CD4-positive, alpha-beta T cell treated with Interferon alpha-2 for 1 hour (primary cell): ENCODE data around the gene RNF25.

Experiments
- DNase-seq, 2 donors: peaks; one replicate each; pipeline ENCODE4 v3.0.0-alpha.2; 2020 to 2022

RNF25 gene

GRCh38 chr2:218622606-218623365 is 49.0 kb downstream of the RNF25 start:
- DNase-seq: no peak

DNA sequence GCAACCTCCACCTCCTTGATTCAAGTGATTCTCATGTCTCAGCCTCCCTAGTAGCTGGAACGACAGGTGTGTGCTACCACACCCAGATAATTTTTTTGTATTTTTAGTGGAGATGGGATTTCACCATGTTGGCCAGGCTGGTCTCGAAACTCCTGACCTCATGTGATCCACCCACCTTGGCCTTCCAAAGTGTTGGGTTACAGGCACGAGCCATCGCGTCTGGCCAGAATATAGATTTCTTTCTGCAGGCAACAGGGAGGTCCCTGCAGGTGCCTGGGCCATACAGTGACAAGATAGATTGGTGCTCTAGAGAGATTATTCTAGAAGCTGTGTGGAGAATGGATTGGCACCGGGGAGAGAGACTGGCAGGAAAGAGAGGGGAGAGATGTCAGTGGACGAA is 50.8 kb downstream of the RNF25 start:
- DNase-seq: no peak

DNA sequence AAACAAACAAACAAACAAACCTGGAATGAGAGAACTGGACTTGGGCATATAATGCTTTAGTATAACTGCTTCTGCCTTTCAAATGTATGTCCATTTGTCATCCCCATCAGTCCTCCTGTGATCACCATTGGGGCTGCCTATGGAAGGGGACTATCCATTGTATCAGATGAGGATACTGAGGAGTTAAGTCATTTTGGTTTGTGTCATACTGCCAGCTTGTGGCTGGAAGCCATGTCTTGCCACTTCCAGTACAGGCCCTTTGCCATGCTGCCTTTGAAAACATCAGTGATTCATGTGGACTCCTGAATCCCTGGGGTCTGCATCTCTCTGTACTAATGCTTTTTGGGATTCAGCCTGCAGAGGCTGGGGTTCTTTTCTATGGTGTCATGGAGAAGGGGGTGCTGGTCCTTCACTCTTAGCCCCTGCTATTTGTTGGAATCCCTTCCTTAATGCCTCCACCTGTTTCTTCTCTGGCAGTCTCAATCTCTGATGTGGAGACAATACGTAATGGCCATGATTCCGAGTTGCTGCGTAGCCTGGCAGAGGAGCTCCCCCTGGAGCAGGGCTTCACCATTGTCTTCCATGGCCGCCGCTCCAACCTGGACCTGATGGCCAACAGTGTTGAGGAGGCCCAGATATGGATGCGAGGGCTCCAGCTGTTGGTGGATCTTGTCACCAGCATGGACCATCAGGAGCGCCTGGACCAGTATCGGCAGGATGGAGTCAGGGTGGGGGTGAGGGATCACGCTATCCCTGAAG is 53.5 kb downstream of the RNF25 start:
- DNase-seq: no peak

- no peak for DNase-seq
These were observed 55.9 kb downstream of the RNF25 start for GRCh38 chr2:218615868-218616315.
